ENCODE measurements around the gene DGLUCY.
A peak's percentile ranks its signal among the peaks of the same experiment; 100 is the strongest.

The DGLUCY gene

DNA sequence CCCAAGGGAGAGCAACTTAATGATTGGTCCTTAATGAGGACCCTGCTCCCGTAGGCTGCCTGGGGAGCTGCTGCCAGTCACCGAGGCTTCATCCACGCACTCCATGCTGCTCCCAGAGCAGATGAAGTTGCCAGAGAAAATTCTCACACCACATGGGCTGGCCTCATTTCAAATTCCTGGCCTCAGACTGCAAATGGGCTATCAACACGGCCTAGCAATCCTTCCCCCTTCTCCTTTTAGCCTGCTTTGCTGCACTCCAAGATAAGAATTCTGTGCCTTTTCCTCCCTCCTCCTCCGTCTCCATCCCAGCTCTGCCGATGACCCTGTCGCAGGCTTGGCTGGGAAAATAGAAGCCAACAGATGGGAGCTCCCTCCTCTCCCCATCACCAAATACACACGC lies 10.8 kb upstream of the DGLUCY start:
- no peak overlapping the region for H3K4me3 ChIP-seq (ENCODE audit: low read depth, low read length)
- no peak for TF ChIP-seq CTCF (IDR thresholded peaks at IDR 0.05; ENCODE audit: low read depth, low read length, missing control alignments)
- DNase-seq (ENCODE audit: low read depth), result no peak

DNA sequence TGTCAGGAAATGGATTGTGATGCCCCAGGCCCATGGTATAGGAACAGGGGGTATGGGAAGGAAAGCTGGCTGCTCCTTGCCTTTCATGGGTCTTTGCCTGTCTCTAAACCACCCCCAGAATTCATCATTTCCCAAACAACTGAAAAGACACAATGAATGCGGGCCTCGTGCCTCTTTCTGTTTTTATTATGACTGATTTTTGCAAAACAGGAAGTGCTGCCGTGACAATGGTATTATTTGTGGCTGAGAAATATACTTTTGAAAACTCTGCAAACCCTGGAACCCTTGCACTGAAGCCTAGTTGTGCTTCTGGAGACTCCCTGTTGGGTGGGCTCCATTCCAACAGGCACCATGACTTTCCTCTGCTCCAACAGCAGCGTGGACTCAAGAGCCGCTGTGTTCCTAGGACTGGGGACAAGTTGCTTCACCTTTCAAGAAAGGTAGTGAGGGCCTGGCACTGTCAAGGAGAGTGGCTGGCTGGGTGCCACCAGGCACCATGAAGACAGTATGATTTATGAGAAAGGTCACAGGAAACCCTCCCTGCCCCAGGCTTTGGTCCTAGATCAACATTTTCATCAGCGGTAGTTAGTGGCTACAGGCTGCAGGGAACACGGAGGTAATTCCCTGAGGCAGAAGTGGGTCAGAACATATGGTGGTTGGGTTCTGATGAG lies 4.8 kb upstream of the DGLUCY start:
- no peak overlapping the region for H3K4me3 ChIP-seq (ENCODE audit: low read depth, low read length)
- DNase-seq (ENCODE audit: low read depth), result no peak
- no peak for TF ChIP-seq CTCF (IDR thresholded peaks at IDR 0.05; ENCODE audit: low read depth, low read length, missing control alignments)

- no peak for DNase-seq (ENCODE audit: low read depth)
- H3K4me3 ChIP-seq (ENCODE audit: low read depth, low read length), result no peak overlapping the region
- TF ChIP-seq CTCF (IDR thresholded peaks at IDR 0.05; ENCODE audit: low read depth, low read length, missing control alignments), result no peak
Observed at GRCh38 chr14:91111443-91111842, 2.4 kb upstream of the DGLUCY start.

- no peak overlapping the region for H3K4me3 ChIP-seq (ENCODE audit: low read depth, low read length)
- TF ChIP-seq CTCF (IDR thresholded peaks at IDR 0.05; ENCODE audit: low read depth, low read length, missing control alignments), result no peak
- DNase-seq (ENCODE audit: low read depth), result no peak
Observed at GRCh38 chr14:91112194-91112593, 1.7 kb upstream of the DGLUCY start.

GRCh38 chr14:91114079-91115065 lies 499 bp downstream of the DGLUCY start:
- DNase-seq (ENCODE audit: low read depth), result peak; percentile 88
- peak overlapping the region; percentile 75 for H3K4me3 ChIP-seq (ENCODE audit: low read depth, low read length)
- no peak for TF ChIP-seq CTCF (IDR thresholded peaks at IDR 0.05; ENCODE audit: low read depth, low read length, missing control alignments)

GRCh38 chr14:91115986-91116770 lies 2.3 kb downstream of the DGLUCY start:
- no peak for DNase-seq (ENCODE audit: low read depth)
- peak overlapping the region; percentile 75 for H3K4me3 ChIP-seq (ENCODE audit: low read depth, low read length)

More at GRCh38 chr14:91115986-91116770, 2.3 kb downstream of the DGLUCY start:
- TF ChIP-seq CTCF (IDR thresholded peaks at IDR 0.05; ENCODE audit: low read depth, low read length, missing control alignments), result no peak
